HPDE6-E6E7 (cell line): ENCODE results near the gene CDH19.

Experiments
- DNase-seq: peaks from one replicate; pipeline ENCODE4 v3.0.0; 2011; ENCODE audit warnings: missing footprints; ENCODE audit errors: extremely low spot score

Gene CDH19, protein sequence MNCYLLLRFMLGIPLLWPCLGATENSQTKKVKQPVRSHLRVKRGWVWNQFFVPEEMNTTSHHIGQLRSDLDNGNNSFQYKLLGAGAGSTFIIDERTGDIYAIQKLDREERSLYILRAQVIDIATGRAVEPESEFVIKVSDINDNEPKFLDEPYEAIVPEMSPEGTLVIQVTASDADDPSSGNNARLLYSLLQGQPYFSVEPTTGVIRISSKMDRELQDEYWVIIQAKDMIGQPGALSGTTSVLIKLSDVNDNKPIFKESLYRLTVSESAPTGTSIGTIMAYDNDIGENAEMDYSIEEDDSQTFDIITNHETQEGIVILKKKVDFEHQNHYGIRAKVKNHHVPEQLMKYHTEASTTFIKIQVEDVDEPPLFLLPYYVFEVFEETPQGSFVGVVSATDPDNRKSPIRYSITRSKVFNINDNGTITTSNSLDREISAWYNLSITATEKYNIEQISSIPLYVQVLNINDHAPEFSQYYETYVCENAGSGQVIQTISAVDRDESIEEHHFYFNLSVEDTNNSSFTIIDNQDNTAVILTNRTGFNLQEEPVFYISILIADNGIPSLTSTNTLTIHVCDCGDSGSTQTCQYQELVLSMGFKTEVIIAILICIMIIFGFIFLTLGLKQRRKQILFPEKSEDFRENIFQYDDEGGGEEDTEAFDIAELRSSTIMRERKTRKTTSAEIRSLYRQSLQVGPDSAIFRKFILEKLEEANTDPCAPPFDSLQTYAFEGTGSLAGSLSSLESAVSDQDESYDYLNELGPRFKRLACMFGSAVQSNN

DNA sequence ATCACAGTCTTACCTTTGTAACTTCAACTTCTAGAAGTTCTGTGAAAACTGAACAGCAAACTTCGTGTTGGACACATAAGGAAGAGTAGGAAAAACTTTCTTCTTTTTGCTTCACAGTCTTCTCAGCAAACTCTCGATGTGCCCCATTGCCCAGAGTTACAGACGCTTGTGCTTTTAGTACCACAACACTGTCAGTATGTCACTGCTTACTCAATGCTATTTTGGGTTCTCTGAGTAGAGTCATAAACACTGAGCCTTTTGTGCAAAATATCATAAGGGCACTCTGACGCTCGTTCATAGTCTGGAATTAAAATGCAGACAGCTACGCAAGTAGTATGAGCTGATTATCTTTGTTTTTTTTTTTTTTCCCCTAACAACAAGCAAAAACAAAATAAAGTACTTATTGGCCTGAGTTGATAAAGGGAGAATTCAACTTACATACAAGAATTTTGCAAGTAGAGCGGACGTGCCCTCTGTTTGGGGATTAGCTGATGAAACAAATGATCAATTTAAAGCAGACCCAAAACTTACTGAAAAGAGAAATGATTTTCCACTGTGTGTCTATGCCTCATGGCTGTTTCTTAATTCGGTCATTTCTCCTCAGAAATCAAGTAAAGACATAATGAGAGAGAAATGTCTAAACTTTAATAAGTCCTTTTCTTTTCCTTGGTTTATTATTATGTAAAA lies at the start of gene CDH19:
Gene CDH19, minus strand, starts transcription at position 150 of the 687 bp plus-strand sequence. CDS start 31,886 bp downstream, outside the sequence.
- no peak for DNase-seq

DNA sequence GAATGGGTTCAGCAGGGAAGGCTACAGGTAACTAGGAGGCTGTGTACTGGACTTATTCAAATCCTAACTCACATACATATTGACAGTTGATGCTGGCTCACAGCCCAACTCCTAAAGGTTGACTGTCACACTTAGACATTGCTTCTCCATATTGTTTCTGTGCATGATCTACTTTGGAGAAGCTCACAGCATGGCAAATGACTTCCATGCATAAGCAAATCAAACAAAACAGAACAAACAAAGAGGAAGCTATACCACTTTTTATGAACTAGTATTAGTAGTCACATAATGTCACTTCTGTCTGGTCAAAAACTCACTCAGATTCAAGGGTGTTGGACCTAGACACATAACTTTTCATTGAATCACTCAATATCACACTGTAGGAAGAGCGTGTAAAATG lies 43.8 kb upstream of the CDH19 start:
- DNase-seq: no peak

DNA sequence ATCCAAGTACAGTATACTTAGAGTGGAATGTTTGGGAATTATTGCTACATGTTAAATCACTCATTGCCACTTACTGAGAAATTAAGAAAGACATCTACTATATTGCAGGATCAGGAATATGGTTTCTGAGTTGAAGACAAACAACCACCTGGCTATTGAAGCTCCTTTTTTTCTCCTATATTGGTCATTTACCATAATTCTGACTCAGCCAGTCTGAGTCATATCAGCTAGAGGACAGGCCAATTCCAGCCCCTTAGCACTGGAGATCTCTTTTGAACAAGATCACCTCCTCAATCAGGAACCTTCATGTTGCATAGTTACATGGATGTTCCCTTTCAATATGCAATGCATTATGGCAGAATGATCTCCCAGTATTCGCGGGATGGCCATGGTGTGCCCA lies 42.7 kb upstream of the CDH19 start:
- peak; percentile 15 for DNase-seq

DNA sequence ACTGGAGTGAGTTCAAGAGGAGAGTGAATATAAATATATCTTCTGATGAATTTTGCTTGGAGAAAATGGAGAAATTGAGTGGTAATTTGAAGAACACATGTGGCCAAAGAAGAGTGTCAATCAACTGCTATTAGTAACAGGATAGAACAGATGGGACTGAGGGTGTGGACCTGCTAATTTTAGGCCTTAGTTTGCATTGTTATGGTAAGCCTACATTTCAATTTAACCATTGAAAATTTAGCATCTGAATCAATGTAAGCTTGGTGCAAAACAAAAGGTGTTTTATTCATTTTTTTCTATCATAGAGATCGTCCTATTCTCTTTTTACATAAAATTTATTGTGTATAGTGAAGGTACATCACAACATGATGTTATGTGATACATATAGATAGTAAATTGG lies 42.1 kb upstream of the CDH19 start:
- no peak for DNase-seq

DNA sequence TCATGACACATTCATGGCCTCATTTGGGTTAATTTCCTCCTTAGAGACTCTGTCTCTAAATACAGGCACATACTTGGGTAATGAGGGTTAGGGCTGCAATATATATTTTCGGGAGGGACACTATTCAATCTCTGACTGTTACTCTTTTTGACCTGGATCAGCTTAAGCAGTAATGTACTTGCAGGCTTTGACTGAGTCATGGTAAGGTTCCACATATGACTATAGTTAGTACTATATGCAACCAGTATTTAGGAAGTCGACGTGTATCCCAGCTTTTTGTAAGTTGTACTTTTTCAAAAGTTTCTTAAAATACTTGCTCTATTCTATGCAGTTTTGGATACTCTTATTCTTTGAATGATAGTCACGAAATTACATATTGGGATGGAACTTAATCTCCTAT lies 37.2 kb upstream of the CDH19 start:
- DNase-seq: no peak

DNA sequence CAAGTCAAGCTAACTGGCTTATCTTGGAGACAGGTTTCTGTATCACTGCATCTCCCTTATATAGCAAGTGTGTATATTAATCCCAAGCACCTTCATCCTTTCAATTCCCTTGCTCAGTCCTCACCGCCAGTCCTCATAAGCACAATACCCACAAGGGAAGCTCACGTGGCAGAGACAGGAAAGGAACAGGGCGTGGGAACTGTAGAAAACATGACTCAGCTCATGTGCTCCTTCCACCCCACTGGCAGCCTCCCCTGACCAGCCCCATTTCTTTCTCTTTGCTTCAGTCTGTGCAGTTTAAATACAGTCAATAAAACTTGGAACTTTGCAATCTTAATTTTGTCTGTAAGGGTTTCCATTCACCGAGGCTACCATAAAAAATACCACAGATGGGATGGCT lies 36.5 kb upstream of the CDH19 start:
- DNase-seq: no peak

DNA sequence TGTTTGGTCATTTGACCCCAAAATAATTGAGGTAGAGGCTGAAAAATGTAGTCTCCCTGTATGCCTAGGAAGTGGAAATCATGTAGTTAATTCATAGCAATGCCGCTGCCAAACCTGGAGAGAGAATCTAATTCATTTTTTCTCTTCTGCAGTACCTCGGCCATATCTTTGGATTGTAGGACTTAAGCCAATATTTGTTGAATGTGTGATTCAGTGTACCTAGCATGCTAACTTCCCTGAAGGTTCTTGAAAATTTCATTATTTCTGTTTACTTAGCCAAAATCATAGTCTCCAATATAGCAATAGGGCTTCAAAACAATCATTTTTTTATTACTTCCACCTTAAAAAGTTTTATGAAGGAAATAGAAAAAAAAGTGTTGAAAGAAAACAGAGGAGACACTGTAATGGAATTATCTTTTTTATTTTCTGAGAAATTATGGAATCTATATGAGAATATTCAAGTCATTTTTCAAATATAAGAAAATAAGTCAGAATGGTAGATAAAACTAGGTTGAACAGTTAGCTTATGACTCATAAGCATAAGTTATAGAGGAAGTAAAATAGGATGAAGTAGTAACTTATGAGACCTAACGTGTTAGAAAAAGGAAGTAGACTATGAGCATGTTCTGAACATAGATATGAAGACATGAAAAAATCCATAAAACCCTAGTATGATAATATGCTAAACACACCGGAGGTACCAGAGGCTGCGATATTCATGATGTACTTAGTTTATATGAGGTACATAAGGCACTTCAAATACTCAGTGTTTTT lies 35.2 kb upstream of the CDH19 start:
- DNase-seq: no peak

DNA sequence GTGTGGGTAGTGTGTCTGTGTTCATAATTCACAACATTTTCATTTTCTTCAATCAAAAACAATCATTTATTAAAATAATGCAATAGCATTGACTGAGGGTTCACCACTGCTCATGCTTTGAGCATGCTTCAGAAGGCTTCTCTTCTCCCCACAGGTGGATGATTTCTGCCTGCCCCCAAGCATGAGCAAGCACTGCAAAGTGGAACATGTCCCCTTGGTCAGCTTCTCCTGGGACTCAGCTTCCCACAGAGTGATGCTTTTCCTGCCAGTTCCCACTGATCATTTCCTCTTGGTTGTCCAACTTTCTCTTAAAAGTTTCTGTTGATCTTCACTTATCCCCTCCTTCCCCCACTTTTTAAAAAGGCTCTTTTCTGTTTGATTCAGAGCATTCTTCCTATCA lies 31.5 kb upstream of the CDH19 start:
- no peak for DNase-seq

DNA sequence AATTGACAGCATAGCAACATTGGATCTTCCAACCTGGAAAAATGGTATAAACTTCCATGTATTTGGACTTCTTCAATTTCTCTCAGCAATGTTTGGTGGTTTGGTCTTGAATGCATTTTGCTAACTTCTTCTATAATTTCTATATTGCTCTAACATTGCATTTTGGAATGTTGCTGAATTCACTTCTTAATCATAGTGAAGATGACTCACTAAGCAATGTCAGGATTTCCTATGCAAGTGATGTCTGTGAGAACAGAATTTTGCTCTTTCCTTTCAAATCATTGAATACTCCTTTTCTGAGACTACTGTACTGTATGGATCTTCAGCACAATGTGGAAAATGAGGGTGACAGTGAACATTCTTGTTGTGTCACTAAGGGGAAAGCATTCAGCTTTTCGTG lies 28.9 kb upstream of the CDH19 start:
- DNase-seq: no peak

DNA sequence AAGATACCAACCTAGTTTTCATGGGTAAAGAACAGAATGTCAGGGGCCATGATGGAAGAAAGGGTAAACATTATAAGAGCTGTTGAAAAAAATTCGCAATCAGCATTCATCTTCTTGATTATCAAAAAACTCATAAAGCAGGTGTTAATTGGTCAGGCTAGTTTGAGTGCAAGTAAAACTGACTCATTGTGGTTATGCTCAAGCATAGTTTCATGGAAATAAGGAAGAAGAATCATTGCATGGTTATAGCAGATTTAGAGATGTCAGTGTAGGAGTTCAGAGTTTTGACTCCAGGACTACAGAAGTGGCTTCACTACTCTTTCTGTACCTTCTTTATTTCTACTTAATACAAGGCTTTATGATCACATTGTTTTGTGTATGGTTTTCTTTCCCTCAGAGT lies 26.9 kb upstream of the CDH19 start:
- no peak for DNase-seq

DNA sequence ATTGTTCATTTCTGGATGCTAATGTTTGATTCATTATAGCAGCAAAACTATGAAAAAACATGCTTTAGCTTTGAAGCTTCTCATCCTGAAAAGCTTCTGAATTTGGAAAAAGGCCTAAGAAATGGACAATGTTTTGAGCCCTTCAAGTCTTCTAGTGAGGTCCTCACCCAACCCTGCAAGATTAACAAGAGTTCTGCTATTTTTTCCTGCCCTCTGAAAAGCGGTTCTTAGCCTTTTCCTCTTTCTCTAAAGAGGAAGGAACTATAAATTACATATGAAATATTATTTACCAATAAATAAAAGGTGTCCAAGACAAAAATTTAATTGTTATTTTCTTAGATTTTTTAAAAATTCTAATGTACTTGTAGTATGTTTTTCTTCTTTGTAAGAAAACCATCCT lies 19.9 kb upstream of the CDH19 start:
- DNase-seq: no peak

DNA sequence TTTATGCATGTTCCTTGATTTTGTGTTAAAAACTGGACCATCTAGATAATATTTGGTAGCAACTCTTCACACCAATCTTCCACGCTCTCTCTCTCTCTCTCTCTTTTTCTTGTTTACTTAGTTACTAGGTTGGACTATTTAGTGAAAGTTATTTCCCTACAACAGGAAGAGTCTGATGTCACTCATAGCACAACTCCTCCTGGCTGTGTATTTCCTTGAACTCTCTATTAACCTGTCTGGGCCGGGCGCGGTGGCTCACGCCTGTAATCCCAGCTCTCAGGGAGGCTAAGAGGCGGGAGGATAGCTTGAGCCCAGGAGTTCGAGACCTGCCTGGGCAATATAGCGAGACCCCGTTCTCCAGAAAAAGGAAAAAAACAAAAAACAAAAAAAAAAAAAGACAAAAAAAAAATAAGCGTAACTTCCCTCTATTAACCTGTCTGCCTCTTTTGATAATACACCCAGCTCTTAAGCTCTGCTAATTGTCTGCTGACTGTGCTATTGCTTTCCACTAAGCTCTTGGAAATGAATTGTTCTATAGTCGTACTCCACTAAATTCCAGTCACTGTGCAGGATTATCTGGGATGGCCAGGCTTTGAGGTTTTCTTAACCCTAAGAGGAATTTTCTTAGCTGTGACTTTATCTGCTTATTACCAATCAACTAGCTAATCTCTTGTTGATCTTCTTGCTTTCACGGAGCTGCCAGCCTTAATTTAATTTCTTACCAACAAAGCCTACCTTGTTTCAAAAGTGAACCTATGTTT lies 18.1 kb upstream of the CDH19 start:
- DNase-seq: no peak

DNA sequence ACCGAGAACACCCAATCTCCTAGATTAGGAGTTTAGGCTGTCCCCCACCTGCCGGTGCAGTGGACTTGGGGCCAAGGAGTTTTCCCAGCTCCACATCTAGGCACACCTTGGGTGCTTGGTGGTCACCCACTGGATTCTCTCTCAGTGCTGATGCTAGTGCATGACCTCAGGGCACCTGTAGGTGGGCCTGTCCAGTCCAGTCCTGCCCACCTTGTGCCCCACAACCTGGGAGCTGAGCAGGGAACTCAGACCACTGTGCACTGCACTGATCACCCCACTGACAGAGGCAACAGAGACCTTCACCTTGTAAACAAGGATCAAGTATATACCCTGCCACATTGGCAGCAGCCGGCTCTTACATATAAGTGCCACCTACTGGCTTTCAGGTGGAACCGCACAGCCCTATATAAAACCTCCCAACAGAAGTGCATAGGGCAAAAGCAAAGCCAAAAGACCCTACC lies 12.7 kb upstream of the CDH19 start:
- no peak for DNase-seq

DNA sequence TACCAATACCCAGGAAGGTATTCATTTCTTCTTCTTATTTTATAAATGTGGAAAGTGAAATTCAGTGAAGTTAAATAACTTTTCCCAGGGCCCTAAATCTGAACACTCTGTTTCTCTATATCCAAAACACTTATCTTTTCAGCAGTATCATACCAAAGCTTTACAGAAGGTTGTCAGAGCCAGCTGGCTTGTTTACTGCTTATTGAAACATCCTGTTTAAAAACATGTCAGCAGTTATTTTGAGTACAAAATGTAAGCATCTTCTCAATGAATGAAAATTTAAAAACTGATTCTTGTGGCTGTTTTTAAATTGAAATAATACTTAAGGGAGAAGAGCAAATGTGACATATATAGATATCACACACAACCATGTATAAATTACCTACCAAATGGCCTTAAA lies 11.3 kb upstream of the CDH19 start:
- no peak for DNase-seq

DNA sequence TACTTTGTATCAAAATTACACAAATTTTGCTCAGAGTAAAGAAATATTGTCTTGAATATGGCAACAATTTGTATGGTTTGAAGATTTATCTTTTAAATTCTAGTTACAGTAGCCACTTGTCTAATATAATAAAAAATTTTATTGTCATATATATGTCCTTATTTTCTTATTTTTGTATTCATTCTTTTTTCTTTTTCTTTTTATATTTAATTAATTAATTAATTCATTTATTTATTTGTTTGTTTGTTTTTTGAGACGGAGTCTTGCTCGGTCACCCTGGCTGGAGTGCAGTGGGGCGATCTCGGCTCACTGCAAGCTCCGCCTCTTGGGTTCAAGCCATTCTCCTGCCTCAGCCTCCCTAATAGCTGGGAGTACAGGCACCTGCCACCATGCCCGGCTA lies 3.7 kb upstream of the CDH19 start:
- no peak for DNase-seq

DNA sequence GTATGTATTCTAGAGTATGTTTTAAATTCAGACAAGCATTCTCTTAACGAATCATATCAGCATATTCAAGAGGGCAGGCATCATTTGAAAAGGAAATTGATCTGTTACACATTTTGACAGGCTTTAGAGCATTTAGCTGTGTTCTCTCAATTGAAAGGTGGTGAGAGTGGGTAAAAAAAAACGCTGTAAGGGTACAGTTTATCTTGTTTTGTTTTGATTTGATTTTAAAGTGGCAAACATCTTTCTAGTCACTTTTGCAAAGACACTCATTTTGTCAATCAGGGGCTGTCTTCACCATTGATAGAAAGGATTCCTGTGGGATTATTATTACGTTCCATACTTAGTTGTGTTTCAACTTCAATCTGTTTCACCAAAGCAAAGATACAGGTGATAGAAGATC lies 2.2 kb downstream of the CDH19 start:
- DNase-seq: no peak

DNA sequence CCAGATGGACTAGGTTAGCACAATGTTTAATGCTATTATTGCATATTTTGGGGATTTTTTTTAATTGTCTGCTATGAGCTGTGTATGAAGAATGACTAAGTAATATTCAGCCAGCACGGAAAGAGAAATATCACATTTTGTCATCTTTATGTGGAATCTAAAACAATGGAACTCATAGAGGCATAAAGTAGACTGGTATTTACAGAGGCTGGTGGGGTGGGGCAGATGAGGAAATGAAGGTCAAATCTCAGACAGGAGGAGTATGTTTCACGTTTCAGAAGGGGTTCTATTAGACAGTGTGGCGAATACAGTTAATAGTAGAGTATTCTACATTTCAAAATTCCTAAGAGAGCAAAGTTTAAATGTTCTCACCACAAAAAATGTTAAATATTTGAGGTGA lies 4.7 kb downstream of the CDH19 start:
- no peak for DNase-seq

DNA sequence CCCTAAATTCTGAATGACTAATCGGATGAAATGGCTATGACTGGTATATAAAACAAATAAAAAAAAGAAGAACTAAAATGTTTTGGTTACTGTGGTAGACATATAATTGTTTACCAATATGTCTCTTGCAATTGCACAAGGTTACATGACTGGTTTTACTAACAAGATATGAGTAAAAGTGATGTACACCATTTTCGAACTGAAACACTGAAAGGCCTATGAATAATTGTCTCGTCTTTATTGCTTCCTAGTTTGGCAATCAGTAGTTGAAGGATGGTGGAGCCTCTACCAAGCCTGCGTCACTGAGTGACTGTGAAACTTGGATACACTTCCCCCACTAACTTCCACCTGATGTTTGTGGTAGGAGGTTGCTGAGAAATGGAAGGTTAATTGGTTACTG lies 16.5 kb downstream of the CDH19 start:
- DNase-seq: no peak

DNA sequence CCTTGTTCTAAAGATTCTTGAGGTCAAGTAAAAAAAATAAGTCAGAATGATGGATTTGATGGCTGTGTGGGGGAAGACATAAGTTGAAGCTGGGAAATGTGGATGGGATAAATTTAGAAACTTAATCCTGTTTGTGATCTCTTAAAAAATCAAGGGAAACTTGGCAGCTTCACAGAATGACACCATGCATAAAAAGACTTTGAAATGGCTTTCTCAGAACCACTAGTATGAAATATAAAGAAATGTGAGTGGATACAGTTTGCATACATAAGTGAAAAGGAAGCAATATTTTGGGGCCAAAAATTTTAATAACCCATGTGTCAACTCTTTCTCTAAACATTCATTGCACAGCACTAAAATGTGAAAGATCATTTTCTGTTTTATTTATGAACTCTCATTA lies 21.7 kb downstream of the CDH19 start:
- DNase-seq: no peak

DNA sequence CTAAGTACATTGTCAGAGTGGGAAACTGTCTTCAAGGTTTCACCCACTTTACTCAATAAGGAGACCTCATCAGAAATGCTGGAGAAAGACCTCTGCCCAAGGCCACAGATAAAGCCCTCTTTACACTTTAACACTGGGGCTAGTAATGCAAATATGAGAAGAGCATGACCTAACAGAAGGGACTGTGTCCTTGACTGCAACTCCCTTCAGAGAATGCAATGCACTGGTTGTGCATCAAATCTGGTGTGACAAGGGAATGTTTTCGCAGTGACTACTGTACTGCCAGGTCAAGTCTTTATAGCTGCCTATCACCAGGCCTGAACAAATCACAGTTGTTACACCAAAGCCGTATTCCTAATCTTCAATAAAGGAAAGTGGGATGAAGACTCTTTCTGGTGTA lies 28.6 kb downstream of the CDH19 start:
- no peak for DNase-seq

DNA sequence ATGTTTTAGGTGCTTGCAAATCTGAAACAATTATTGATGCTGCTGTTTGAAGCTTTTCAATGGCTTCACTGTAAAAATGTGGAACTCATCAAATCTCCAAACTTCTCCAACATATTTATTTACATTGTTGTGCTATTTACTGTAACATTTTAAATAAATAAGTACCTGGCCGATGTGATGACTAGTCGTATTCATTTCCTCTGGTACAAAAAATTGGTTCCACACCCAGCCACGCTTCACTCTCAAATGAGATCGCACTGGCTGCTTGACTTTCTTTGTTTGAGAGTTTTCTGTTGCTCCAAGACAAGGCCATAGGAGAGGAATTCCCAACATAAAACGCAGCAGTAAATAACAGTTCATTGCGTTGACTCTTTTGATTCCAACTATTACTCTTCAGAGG lies 32.0 kb downstream of the CDH19 start:
- no peak for DNase-seq
